Heart right ventricle (tissue), 16 donors: ENCODE data around the gene CES5A. TPM values are rescaled to one million over a fixed set of nuclear protein-coding genes. Genes with fewer than 3 reads are reported as not detected.

Experiments used
- ATAC-seq, 8 donors: fragments of 200-7000 bp; cut with Tn5 transposase; one replicate each; pipeline ENCODE4 v1.9.1; 2020; ENCODE audit warnings: mild to moderate bottlenecking in 8 of 8, moderate library complexity in 8 of 8, moderate number of reproducible peaks in 1 of 8
- DNase-seq, 2 donors: peaks; one replicate each; pipeline ENCODE4 v3.0.0-alpha.2; 2020
- H3K27ac ChIP-seq, 10 donors: fragments of 200-600 bp; sonication (generic) in 2 of 10; one replicate each; pipeline versions ENCODE4 v1.5.0 to v1.8.0; 2020 to 2022; ENCODE audit warnings: mild to moderate bottlenecking in 3 of 10
- H3K27me3 ChIP-seq, 7 donors: fragments of 200-600 bp; one replicate each; pipeline ENCODE4 v1.8.0; 2021 to 2022; ENCODE audit warnings: mild to moderate bottlenecking in 2 of 7
- H3K36me3 ChIP-seq, 9 donors: fragments of 200-600 bp; sonication (generic) in 1 of 9; one replicate each; pipeline versions ENCODE4 v1.5.0 to v1.8.0; 2020 to 2022; ENCODE audit warnings: mild to moderate bottlenecking in 2 of 9
- H3K4me1 ChIP-seq, 9 donors: fragments of 200-600 bp; sonication (generic) in 1 of 9; one replicate each; pipeline versions ENCODE4 v1.5.0 to v1.8.0; 2020 to 2022; ENCODE audit warnings: mild to moderate bottlenecking in 4 of 9
- H3K4me3 ChIP-seq, 10 donors: fragments of 200-600 bp; sonication (generic) in 2 of 10; one replicate each; pipeline versions ENCODE4 v1.5.0 to v1.8.0; 2020 to 2022; ENCODE audit warnings: mild to moderate bottlenecking in 7 of 10, moderate library complexity in 2 of 10
- H3K9me3 ChIP-seq, 11 donors: fragments of 200-600 bp in 10 of 11; sonication (generic) in 2 of 11; one replicate each; pipeline versions ENCODE4 v1.5.0 to v1.8.0; 2013 to 2022; ENCODE audit warnings: mild to moderate bottlenecking in 2 of 11, control low read depth in 1 of 11, moderate library complexity in 1 of 11
- WGBS, 2 donors: extraction: QIAGEN DNeasy Blood & Tissue Kit; methylation state at CpG; one replicate each; pipeline ENCODE4 v1.1.7; 2013; ENCODE audit warnings: inconsistent platforms in 1 of 2; 5-methylcytosine and 5-hydroxymethylcytosine counted together
- intact Hi-C, 10 donors: fragments of 100-400 bp; cut with DNase I; formaldehyde crosslinking; loops; one replicate each; pipeline versions ENCODE4 v1.11.1 to v1.14.2; 2022
- polyA plus RNA-seq, 2 donors: library from polyadenylated mRNA; stranded (reverse); fragments of 200-250 nt; gene quantifications; one replicate each; pipeline ENCODE4 v1.2.3, GENCODE V29; 2013
- total RNA-seq, 10 donors: library from RNA; stranded (reverse); fragmentation: NEBNext Ultra II Directional in 3 of 10; extraction: Animal tissue kit (Norgen Biotek cat#: 25700) in 3 of 10; gene quantifications; one replicate each; pipeline versions ENCODE4 v1.2.1 to v1.2.4, GENCODE V29; 2021 to 2023
- TF ChIP-seq, protein P1 (sequence below), 9 donors: fragments of 200-600 bp; sonication (generic) in 2 of 9; IDR thresholded peaks; one replicate each; pipeline versions ENCODE4 v1.5.0 to v1.8.0; 2021 to 2022; ENCODE audit warnings: antibody characterized with exemption in 9 of 9, mild to moderate bottlenecking in 5 of 9, moderate library complexity in 1 of 9
- donor health status: Arrhythmogenic right ventricular cardiomyopathy.
- donor health status: ischemic (EF 13 %, LVEDD 7.1; RV severe dilation, severe dysfunction).
- donor health status: healthy with polysubstance abuse.
- donor health status: DM: no; HTN: yes; CAD: no.
- donor health status: DM: no; HTN: no; CAD: no.
- donor health status: ischemic (EF 25% LVEDD 6.9; RV normal size, moderate dysfunction).
- donor health status: ischemic (EF 25% LVEDD 5.7; RV mildly dilated, moderate dysfunction).
- donor health status: healthy.
- donor health status: DM: yes; HTN: yes; CAD: no.
- donor health status: Ischemic cardiomyopathy.
- donor health status: ischemic (EF 35%, LVEDD 5.7; RV mildly dilated, moderate dysfunction).
- donor health status: nonischemic (EF 11% LVEDD 7.7; RV severe dilation, severe dysfunction).
- donor health status: DM: yes; HTN: yes; CAD: no.
- donor health status: PGD.
- donor health status: ischemic (EF 29% LVEDD 5.4; RV normal size, mild dysfunction).
- donor health status: nonischemic (EF 23%, LVEDD 6.1; RV moderate dilation, normal function).

CES5A gene
- total and polyA plus RNA-seq, 12 donors = 0.06 to 0.57 TPM; not detected in 10

- TF ChIP-seq, protein P1, sequence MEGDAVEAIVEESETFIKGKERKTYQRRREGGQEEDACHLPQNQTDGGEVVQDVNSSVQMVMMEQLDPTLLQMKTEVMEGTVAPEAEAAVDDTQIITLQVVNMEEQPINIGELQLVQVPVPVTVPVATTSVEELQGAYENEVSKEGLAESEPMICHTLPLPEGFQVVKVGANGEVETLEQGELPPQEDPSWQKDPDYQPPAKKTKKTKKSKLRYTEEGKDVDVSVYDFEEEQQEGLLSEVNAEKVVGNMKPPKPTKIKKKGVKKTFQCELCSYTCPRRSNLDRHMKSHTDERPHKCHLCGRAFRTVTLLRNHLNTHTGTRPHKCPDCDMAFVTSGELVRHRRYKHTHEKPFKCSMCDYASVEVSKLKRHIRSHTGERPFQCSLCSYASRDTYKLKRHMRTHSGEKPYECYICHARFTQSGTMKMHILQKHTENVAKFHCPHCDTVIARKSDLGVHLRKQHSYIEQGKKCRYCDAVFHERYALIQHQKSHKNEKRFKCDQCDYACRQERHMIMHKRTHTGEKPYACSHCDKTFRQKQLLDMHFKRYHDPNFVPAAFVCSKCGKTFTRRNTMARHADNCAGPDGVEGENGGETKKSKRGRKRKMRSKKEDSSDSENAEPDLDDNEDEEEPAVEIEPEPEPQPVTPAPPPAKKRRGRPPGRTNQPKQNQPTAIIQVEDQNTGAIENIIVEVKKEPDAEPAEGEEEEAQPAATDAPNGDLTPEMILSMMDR (IDR thresholded peaks at IDR 0.05) = no peak
- no peak for DNase-seq
- no peak for ATAC-seq
- WGBS, 2 donors = 79 to 86% methylated on average over 2 of the region's 2 CpGs
- intact Hi-C loops = no loop called here
- H3K27ac ChIP-seq = no peak overlapping the region
- H3K27me3 ChIP-seq = peaks cover 0 to under 1% (median 0%) of the 10 kb centered on the region in 7 donors
- peaks cover 0 to 35% (median 9%) of the 10 kb centered on the region in 11 donors for H3K9me3 ChIP-seq
- H3K4me1 ChIP-seq = no peaks in the 10 kb centered on the region
- H3K36me3 ChIP-seq = no peaks in the 10 kb centered on the region
- no peak overlapping the region for H3K4me3 ChIP-seq
Measured at GRCh38 chr16:55888546-55888945, 13.4 kb upstream of the CES5A start.

GRCh38 chr16:55876854-55877253 lies 1.7 kb upstream of the CES5A start:
- intact Hi-C loops = no loop called here
- ATAC-seq = no peak
- H3K9me3 ChIP-seq = no peaks in the 10 kb centered on the region
- no peak for DNase-seq
- no peaks in the 10 kb centered on the region for H3K4me1 ChIP-seq
- H3K4me3 ChIP-seq = no peak overlapping the region
- H3K27me3 ChIP-seq = peaks cover 0 to 15% (median 0%) of the 10 kb centered on the region in 7 donors
- 58 to 73% methylated on average over 4 of the region's 4 CpGs for WGBS, 2 donors
- TF ChIP-seq, protein P1 (IDR thresholded peaks at IDR 0.05) = no peak
- no peaks in the 10 kb centered on the region for H3K36me3 ChIP-seq
- no peak overlapping the region for H3K27ac ChIP-seq

GRCh38 chr16:55873122-55873521 lies 2.1 kb downstream of the CES5A start:
- peaks cover 0 to 15% (median 3%) of the 10 kb centered on the region in 7 donors for H3K27me3 ChIP-seq
- no peaks in the 10 kb centered on the region for H3K4me1 ChIP-seq
- WGBS, 2 donors = 81 to 84% methylated on average over 5 of the region's 5 CpGs
- no peaks in the 10 kb centered on the region for H3K9me3 ChIP-seq
- H3K36me3 ChIP-seq = no peaks in the 10 kb centered on the region
- ATAC-seq (no peak), DNase-seq (no peak)
- H3K27ac ChIP-seq = no peak overlapping the region
- TF ChIP-seq, protein P1 (IDR thresholded peaks at IDR 0.05) = no peak
- H3K4me3 ChIP-seq = no peak overlapping the region
- intact Hi-C loops = no loop called here

DNA sequence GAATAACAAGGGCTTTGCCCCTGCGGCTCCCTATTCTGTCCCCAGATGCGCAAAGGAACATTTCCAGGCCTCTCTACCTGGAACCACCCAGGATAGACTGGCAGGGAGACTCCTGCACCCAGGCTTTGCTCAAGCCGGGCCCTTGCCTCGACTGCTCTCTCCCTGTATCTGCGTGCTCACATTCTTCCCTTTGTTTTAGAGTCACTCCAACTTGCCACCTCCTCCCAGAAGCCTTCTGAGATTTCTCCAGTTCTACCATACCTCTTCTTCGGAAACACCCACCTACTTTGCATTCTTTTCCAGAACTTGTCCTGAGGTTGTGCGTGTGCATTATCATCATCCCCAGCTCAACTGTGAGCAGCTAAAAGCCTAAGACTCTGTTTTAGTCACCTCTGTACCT lies 3.0 kb downstream of the CES5A start:
- no peaks in the 10 kb centered on the region for H3K4me1 ChIP-seq
- H3K9me3 ChIP-seq = no peaks in the 10 kb centered on the region
- 86 to 89% methylated on average over 7 of the region's 7 CpGs for WGBS, 2 donors
- no peak overlapping the region for H3K27ac ChIP-seq
- TF ChIP-seq, protein P1 (IDR thresholded peaks at IDR 0.05) = no peak
- DNase-seq = no peak
- no peaks in the 10 kb centered on the region for H3K36me3 ChIP-seq
- no peak overlapping the region for H3K4me3 ChIP-seq
- intact Hi-C loops = no loop called here
- ATAC-seq = no peak
- H3K27me3 ChIP-seq = peaks cover 0 to 15% (median 3%) of the 10 kb centered on the region in 7 donors
